ENCODE measurements around the gene UPK3A.

- TF ChIP-seq CTCF (IDR thresholded peaks at IDR 0.05) (no peak), EP300 (IDR thresholded peaks at IDR 0.05) (no peak), POLR2A (IDR thresholded peaks at IDR 0.05) (no peak)
These were observed 24.2 kb downstream of the UPK3A start for GRCh38 chr22:45308957-45309421.

Measured in gastroesophageal sphincter (tissue), 3 donors.